HG03159 (cell line): Measurements from ENCODE around the gene PAWR.
"Not testable (repeated sequence)": the region's sequence is repeated elsewhere in the genome, so short reads cannot be mapped to it uniquely, and the experiment has no call there.

ENCODE experiments used
- ATAC-seq: cut with Tn5 transposase; IDR thresholded peaks from one replicate; pipeline ENCODE4 v1.9.1; 2021; ENCODE audit warnings: mild to moderate bottlenecking, moderate library complexity; ENCODE audit not compliant: unreplicated experiment

The PAWR gene

DNA sequence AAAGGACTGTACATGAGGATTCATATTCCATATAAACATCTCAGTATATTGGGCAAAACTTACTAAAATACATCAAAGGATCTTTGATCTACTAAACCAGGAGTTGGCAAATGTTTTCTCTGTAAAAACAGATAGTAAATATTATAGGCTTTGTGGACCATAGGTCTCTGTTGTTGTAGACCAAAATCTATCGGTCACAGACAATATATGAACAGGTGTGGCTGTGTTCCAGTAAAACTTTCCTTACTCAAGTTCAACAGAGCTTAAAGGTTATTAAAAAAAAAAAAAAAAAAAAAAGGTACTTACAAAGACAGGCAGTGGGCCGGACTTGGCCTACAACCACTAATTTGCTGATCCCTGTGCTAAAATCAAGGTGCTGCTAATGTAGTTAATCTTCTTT is 40.3 kb downstream of the PAWR start:
- ATAC-seq = no peak

DNA sequence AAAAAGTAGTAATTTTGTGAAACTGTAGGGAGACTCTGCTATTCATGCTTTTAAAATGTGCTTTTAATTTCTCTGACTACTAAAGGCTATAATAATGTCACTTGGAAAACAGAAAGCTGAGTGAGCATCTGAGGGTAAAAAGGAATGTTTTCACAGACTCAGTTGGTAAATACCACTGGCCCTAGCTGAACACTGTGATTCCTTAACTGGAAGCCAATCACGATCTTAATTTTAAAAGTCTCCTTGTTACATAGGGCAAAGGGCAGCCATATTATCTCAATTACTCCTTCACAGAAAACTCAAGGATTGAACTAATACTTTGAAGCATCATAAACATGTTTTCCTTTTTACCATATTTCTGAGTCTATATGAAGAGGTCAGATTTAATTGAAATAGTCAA is 41.9 kb downstream of the PAWR start:
- no peak for ATAC-seq

DNA sequence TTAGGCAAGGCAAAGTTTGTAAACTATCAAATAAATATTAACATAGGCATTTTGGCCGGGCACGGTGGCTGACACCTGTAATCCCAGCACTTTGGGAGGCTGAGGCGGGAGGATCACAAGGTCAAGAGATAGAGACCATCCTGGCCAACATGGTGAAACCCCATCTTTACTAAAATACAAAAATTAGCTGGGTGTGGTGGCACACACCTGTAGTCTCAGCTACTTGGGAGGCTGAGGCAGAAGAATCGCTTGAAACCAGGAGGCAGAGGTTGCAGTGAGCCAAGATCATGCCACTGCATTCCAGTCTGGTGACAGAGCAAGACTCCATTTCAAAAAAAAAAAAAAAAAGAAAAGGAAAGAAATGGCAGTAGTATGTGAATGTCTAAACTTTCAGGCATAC is 43.9 kb downstream of the PAWR start:
- ATAC-seq = not testable (repeated sequence)

DNA sequence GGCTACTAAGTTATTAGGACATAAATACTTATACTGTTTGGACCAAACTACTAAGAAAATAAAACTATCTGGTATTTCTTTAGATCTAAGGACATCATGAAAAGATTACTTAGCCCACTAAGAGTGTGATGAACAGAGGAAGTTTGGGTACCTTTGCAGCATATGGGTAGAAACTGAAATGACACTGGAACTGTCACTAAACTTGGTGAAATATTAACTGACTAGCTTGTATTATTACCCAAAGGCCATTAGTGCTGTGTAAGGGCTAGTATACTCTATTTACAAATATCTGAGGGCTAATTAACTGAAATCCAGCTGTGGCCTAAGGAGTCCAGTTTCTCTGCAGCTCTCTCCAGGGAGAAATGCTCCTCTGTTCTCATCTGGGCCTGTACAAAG is 45.5 kb downstream of the PAWR start:
- ATAC-seq = peak; percentile 99

DNA sequence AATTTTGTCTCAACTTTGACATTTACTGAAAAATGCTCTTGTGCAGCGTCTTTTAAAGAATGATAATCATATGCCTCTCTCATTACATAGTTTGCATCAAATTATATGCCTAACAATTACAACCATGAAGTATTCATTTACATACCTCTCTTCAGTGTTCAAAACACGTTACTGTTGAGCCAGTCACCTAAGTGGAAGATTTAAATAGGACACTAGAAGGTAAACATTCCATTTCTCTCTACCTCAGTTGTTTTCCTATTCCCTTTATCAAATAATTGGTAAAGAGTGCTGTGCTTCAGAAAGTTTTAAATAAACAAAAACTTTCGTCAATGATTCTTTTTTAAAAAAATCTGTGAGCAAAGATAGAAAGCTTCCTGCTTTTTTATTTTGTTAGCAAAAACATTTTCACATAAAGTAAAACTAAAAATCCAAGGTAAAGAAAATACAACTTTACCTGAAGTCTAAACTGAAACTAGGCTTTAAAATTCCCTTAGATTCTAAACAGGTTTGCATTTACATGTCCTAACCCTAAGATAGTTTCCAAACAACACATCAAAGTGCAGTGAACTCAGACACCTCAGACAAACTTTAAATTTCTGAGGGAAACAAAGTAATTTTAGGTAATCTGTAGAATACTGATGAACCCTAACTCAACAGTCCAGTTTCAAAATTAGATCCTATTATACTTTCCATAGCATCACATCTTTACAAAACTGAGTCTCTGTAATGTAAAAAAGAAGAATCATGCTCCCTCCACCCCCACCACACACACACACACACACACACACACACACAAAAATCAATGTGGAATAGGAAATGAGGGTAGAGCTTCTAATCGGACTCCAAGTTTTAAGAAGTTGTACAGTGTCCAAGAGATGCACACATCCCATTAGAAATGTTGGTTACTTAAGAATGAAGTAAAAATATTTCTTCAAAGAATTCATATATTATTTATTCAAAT is 46.2 kb downstream of the PAWR start:
- ATAC-seq = peak; percentile 26

DNA sequence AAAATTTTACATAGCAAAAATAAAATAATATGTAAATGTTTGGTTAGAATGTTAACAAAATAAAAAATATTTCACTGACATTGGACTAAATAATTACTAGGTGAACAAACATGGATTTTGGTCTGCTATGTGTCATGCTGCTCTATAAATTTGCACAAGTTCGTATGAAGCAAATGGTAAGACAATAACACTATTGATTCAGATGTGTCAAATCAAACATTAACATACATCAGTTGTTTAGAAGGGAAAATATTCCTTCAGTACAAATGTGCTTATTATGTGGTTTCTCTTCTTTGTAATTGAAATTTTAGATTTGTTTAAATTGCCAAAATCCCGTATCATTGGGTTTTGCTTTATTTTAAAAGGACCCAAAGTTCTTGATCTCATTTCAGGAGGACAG is 46.9 kb downstream of the PAWR start:
- ATAC-seq = no peak

DNA sequence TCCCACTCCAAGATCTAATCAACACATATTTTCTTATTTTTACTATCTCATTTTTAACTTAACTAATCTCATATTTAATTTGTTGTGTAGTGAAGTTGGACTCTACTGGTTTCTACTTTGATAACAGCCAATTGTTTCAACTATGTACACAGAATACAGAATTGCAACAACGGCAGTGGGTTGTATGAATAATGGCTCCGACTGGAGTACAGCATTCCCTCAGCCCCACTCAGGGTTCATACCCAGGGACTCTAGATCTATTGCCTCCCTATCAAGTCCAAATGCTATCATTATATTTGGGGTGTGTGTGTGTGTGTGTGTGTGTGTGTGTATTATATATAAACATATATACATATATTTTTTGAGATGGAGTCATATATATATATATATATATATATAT is 52.3 kb downstream of the PAWR start:
- no peak for ATAC-seq

DNA sequence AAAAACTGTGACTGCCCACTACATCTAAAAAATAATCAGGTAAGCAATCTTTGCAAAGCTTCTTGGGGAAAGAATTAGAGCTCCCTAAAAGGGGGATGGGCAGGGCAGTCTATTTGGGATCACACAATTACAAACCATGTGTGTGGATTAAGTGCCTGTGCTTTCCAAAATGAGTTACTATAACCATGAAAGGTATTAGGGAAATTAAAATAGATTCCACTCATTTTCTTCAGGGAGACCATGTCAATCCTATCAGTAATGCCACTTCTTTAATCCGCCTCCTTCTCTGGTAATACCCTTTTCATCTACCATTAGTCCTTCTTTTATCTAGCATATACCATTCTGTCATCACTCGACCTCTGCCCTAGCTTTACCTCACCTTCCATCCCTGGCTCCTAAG is 53.7 kb downstream of the PAWR start:
- ATAC-seq = no peak

DNA sequence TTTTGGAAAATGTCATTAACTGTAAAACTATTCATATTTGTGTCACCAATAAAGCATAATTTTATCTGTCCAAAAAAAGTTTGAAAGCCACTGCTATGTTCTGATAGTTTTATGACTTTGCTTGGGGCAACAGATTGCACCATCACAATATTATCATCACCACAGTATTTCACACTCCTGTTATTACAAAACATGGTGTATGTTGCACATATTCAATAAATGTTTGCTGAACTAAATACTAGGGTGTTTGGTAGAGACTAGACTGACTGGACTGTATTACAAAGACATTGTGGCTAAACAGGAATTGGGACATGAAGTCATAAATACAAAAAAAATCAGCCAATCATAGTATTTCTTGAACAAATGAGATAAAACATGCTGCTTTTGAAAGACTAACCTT is 55.1 kb downstream of the PAWR start:
- ATAC-seq = no peak

DNA sequence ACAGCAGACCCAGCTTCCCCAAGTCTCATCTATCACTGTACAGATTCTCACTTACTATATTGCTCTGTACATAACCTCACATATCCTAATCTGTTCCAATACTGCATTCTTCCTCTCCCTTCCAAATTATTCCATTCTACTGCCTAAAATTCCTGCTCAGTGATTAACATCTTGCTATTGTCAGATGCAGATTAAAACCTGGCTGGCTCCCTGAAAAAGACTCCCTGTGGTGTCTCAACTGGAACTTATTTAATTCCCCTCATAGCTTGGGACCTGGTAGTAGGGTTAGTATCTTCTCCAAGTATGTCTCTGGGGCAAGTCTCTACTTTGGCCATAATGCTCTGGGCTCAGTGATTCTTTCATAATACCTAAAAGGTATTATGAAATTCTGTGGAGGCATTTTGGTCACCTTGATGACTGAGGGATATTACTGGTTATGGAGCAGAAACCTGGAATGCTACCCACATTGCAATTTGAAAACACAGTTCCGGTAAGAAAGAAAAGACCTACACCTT is 55.8 kb downstream of the PAWR start:
- no peak for ATAC-seq

DNA sequence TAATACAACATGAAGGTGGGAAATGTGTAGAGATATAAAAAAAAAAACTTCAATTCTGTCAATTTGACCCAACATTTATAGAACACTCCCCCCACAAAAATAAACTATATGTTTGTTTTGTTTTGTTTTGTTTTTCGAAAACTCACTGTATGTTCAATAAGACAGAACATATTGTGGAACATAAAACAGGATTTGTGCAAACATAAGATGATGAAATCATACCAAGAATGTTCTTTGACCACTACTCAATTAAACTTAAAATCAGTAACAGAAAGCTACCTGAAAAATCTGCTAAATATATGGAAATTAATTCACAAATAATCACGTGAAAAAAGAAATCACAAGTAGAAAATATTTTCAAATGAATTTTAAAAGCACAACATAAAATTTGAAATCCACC is 61.2 kb downstream of the PAWR start:
- ATAC-seq = no peak

DNA sequence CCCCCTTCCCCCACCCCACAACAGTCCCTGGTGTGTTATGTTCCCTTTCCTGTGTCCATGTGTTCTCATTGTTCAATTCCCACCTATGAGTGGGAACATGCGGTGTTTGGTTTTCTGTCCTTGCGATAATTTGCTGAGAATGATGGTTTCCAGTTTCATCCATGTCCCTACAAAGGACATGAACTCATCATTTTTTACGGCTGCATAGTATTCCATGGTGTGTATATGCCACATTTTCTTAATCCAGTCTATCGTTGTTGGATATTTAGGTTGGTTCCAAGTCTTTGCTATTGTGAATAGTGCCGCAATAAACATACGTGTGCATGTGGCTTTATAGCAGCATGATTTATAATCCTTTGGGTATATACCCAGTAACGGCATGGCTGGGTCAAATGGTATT is 64.0 kb downstream of the PAWR start:
- ATAC-seq = not testable (repeated sequence)

DNA sequence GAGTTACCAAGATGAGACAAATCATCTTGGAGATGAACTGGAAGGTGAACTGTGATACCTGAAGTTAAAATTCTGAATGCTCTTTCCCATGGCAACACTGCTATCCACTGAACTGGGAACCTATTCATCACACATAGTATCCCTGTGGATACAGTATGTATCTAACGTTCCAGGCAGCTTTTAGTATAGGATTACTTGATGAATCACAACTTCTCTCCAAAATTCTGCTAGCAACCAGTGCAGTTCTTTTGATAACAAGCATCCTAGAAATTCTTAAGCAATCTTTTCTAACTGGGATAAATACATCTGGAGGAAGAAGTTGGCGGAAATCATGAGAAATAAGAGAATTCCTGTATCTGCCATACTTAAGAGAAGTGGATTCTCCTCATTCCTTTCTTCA is 66.4 kb downstream of the PAWR start:
- no peak for ATAC-seq

DNA sequence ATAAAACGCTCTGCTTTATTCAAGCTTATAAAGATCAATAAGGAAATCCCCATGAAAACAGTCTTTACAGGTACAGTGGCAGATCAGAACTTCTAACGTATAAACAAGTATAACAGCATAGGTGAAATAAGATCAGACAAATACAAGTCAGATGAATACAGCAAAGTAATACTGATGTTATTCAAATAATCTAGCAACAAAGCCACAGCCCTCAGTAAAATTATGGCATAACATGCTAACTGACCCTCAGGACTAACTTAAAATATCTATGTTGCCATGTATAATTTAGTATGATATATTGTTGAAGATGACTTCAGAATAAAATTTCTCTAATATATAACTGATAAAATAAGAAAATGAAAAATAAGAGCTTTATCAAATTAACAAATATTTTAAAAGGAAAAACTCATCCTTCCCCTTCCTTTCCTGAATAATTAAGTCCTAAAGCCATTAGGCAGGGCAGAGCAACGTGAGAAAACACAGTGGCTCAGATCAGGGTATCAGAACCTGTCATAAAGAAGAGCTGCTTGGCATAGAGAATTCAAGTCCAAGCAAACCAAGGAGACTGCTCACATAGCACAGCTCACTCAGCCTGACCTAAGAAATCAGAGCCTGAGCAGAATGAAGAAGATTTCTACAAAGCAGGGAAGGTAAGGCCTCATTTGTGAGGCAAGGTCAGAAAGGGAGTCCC is 70.7 kb downstream of the PAWR start:
- no peak for ATAC-seq

DNA sequence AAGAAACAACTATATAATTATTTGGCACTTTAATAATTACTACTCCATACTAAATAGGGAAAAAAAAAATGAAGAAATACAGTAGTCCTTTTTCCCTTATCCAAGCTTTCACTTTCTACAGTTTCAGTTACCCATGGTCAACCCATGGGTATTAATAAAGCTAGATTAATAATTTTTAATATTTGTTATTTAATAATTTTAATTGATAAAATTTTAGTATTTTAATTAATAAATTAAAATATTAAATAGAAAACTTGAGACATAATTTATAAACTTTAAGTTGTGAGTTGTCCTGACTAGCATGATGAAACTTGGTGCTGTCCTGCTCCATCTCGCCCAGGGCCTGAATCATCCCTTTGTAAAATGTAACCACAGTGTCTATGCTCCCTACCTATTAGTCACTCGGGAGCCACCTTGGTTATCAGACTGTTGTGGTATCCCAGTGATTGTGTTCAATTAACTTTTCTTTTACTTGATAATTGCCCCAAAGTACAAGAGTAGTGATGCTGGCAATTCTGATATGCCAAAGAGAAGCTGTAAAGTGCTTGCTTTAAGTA is 71.8 kb downstream of the PAWR start:
- ATAC-seq = no peak

DNA sequence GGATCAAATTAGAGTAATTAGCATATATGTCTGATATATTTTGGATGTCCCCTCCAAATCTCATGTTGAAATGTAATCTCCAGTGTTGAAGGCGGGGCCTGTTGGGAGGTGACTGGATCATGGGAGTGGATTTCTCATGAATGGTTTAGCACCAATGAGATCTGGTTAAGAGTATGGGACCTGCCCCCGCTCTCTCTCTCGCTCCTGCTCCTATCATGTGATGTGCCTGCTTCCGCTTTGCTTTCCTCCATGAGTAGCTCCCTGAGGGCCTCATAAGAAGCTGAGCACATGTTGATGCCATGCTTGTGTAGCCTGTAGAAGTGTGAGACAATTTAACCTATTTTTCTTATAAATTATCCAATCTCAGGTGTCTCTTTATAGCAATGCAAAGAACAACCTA is 73.1 kb downstream of the PAWR start:
- ATAC-seq = no peak

DNA sequence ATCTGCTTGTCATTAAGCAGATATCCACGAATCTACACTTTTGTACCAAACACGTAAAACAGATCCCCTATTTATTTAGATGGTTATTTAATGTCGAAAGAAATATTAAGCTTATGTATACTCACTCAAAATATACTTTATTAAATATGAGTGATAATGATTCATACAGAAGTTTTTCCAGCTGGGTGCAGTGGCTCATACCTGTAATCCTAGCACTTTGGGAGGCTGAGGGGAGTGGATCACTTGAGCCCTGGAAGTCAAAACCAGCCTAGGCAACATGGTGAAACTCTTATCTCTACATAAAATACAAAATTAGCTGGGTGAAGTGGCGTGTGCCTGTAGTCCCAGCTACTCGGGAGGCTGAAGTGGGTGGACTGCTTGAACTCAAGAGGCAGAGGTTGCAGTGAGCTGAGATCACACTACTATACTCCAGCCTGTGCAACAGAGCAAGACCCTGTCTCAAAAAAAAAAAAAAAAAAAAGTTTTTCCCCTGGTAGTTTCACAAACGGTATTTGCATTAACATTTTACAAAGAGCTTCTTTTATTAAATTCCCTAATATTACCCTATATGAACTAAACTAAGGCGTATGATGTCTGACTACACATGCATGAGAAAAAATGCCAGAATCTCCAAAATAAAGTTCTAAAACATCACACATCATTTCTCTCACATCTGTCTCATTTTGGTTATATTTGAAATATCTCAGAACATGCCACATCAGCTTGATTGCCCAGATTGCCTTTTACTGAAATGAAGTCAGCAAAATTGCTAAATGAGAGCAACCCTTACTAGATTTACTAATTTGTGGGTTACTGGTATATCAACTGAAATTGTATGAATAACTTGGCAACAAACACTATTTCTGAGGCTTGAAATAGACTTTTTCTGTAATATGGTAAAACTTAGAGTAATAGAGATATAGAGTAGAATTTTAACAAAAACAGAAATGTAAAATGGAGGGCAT is 74.9 kb downstream of the PAWR start:
- ATAC-seq = peak; percentile 68

DNA sequence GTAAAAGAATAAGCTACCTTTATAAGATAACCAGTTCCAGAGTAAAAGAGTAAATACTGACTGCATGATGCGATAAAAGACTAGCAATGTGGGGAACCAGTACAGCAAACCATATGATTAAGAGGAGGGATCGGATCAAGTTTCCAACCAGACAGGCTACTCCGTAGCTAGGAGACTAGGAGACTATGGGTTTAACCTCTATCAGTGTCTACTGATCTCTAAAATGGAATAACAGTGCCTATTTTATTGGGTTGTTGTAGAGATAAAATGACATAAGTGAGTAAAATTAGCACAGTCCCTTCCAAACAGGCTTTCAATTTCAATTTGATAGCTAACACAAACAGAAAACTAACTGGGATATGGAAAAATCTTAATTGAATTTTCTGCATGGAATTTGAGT is 76.0 kb downstream of the PAWR start:
- ATAC-seq = no peak

DNA sequence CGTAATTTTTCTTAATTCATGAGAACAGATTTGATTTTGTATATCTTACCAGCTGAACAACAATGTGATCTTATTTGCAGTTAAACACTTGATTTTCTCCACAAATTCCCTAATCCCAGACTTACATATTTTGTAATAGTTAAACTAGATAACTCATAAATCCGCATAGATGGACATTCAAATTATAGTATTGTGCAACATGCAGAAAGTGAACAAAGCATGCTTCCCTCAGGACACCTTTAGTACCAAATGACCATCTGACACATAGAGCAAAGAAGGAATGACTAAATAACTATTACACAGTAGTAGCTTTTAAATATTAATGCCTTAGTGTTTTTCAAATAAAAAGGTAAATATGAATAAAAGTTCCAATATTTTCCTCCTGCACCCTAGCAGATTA is 88.9 kb downstream of the PAWR start:
- ATAC-seq = no peak

DNA sequence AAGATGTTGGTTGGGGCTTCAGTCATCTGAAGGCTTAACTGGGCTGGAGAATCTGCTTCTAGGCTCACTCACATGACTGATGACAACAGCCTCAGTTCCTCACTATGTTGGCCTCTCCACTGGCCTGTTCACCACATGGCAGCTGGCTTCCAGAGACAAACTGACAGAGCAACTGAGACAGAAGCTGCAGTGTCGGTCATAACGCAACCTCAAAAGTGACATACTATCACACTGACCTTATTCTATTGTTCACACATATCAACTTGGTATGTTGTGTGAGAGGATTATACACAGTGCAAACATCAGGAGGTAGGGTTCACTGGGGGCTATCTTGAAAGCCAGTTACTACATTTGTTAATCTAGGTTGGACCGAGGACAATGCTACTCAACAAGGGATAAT is 92.9 kb downstream of the PAWR start:
- no peak for ATAC-seq
